ENCODE measurements around the gene DPY19L3. TPM values are rescaled to one million over a fixed set of nuclear protein-coding genes. Genes with fewer than 3 reads are reported as not detected.
"Not testable (repeated sequence)": the region's sequence is repeated elsewhere in the genome, so short reads cannot be mapped to it uniquely, and the experiment has no call there.

DPY19L3 gene
- total RNA-seq, 2 donors from 2014 or later = 3.7 to 14.6 TPM

DNA sequence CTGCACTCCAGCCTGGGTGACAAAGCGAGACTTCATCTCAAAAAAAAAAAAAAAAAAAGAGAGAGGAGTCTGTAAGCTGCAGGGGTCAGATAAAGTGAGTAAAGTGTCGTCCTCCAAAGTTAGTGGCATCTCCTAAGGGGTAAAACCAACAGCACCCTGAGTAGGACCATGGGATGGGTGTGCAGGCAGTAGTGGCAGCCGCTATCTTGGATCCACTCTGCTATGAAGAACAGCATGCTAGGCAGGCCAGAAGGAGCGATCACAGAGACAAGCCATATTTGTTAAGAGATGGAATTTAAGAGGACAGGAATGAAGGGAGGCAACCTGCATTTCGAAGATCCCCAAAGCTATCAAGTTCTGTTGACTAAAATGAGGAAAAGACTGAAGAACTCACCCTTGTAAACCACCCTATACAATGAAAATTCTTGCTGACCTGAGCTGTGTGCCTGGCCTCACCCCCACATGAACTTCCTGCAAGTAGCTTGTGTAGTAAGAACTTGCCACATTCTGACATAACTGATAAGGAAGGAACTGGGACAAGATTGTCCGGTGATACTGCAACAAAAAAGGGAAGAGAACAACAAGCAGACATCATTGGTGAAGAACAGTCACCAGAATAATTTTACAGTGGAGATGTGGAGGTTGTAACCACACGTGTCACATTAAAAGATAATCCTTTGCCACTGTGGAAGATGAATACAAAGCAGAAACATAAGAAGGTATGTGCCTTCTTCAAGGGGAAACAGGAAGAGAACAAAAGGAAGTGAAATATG, 16.2 kb downstream of the DPY19L3 start:
- no peak overlapping the region for H3K27ac ChIP-seq
- no peak for DNase-seq (ENCODE audit: low spot score)
- no peaks in the 10 kb centered on the region for H3K36me3 ChIP-seq
- no peak overlapping the region for H3K4me3 ChIP-seq
- no peaks in the 10 kb centered on the region for H3K27me3 ChIP-seq
- H3K9me3 ChIP-seq = no peaks in the 10 kb centered on the region
- H3K4me1 ChIP-seq = no peaks in the 10 kb centered on the region
- TF ChIP-seq, protein P1, sequence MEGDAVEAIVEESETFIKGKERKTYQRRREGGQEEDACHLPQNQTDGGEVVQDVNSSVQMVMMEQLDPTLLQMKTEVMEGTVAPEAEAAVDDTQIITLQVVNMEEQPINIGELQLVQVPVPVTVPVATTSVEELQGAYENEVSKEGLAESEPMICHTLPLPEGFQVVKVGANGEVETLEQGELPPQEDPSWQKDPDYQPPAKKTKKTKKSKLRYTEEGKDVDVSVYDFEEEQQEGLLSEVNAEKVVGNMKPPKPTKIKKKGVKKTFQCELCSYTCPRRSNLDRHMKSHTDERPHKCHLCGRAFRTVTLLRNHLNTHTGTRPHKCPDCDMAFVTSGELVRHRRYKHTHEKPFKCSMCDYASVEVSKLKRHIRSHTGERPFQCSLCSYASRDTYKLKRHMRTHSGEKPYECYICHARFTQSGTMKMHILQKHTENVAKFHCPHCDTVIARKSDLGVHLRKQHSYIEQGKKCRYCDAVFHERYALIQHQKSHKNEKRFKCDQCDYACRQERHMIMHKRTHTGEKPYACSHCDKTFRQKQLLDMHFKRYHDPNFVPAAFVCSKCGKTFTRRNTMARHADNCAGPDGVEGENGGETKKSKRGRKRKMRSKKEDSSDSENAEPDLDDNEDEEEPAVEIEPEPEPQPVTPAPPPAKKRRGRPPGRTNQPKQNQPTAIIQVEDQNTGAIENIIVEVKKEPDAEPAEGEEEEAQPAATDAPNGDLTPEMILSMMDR (IDR thresholded peaks at IDR 0.05) = no peak

DNA sequence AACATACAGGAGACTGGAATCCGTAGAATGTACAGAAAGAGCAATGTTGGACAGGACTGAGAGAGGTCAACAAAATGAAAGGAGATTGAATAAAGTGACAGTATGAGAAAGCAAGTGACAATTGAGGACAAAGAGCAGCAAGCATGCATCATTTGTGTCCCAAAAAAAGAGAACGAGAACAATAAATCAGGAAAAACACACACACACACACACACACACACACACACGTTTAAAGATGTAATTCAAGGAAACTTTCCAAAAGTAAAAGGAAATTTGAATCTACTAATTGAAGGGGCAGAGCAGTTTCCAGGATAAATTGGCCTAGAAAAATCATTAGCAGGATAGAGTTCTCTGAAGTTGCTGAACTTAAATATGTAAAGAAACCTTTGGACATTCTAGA, 16.9 kb downstream of the DPY19L3 start:
- H3K4me1 ChIP-seq = no peaks in the 10 kb centered on the region
- H3K9me3 ChIP-seq = no peaks in the 10 kb centered on the region
- TF ChIP-seq, protein P1 (IDR thresholded peaks at IDR 0.05) = no peak
- DNase-seq (ENCODE audit: low spot score) = no peak
- H3K27ac ChIP-seq = no peak overlapping the region
- H3K36me3 ChIP-seq = no peaks in the 10 kb centered on the region
- H3K4me3 ChIP-seq = no peak overlapping the region
- no peaks in the 10 kb centered on the region for H3K27me3 ChIP-seq

DNA sequence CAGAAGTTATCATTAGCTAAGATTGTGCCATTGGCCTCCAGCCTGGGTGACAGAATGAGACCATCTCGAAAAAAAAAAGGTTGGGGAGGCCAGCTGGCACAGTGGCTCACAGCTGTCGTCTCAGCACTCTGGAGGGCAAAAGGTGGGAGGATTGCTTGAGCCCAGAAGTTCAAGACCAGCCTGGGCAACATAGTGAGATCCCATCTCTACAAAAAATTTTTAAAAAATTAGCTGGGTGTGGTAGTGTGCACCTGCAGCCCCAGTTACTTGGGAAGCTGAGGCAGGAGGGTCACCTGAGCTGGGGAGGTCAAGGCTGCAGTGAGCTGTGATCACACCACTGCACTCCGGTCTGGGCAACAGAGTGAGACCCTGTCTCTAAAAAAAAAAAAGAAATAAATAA, 18.4 kb downstream of the DPY19L3 start:
- H3K4me1 ChIP-seq; H3K36me3 ChIP-seq; DNase-seq (ENCODE audit: low spot score); H3K27me3 ChIP-seq; H3K4me3 ChIP-seq; H3K27ac ChIP-seq; H3K9me3 ChIP-seq: not testable (repeated sequence)

DNA sequence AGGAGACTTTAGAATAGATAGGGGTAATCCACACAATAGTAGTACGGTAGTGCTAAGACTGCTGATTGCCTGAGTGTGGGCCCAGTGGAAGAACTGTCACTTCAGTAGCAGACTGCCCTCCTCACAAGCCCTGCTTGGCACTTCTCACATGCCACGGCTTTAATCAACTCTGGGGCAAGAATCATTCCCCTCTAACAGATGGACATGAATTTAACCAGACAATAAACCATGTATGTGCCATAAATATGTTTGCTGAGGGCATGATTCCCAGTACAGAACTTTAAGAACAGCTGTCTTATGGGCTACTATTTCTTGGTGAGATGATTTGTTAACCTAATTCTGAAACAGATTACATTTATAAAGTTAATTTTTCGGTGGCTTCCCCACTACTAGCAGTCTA, 22.0 kb downstream of the DPY19L3 start:
- Histone ChIP-seq H3K4me1 (no peaks in the 10 kb centered on the region), H3K27ac (no peak overlapping the region), H3K36me3 (no peaks in the 10 kb centered on the region), H3K9me3 (no peaks in the 10 kb centered on the region), H3K27me3 (no peaks in the 10 kb centered on the region), H3K4me3 (no peak overlapping the region)
- TF ChIP-seq, protein P1 (IDR thresholded peaks at IDR 0.05) = no peak
- no peak for DNase-seq (ENCODE audit: low spot score)

DNA sequence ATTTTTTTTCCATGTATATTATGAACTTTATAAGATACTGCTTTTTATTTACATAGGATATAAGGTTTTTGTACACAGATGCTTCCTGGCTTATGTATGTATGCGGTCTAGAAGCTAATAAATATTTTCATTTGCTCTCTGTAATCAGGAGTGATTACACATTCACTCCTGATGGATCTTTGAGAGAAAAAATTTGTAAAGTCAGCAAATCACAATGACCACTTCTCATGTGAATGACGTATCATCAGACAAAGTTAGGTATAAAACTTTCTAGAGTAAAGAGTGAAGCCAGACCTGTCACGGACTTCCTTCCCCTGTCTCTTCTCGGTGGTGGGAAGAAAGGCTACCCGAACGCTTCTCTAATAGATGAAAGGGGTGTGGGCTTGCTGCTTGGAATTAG, 31.1 kb downstream of the DPY19L3 start:
- TF ChIP-seq, protein P1 (IDR thresholded peaks at IDR 0.05) = no peak
- Histone ChIP-seq H3K4me3 (no peak overlapping the region), H3K27me3 (no peaks in the 10 kb centered on the region), H3K4me1 (no peaks in the 10 kb centered on the region), H3K36me3 (peaks cover 9% of the 10 kb centered on the region), H3K9me3 (no peaks in the 10 kb centered on the region), H3K27ac (no peak overlapping the region)
- DNase-seq (ENCODE audit: low spot score) = no peak

DNA sequence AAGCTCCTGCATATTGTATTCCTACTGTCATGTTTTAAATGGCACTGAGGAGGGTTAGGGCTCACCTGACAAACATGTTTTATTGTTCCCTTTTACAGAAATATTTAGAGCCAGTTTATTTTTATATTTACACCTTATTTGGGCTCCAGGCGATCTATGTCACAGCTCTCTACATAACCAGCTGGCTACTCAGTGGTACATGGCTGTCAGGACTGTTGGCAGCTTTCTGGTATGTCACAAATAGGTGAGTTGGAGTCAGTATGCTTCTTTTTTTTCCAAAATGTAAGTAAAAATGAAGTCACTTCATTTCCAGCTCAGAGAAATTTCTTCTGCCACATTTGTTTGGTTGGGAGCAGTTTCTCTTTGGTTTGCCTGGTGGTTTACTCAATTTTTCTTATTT, 31.5 kb downstream of the DPY19L3 start:
- DNase-seq (ENCODE audit: low spot score) = no peak
- H3K36me3 ChIP-seq = peaks cover 9% of the 10 kb centered on the region

More for the DNA sequence above, 31.5 kb downstream of the DPY19L3 start:
- Histone ChIP-seq H3K4me1 (no peaks in the 10 kb centered on the region), H3K27ac (no peak overlapping the region), H3K27me3 (no peaks in the 10 kb centered on the region), H3K9me3 (no peaks in the 10 kb centered on the region), H3K4me3 (no peak overlapping the region)
- TF ChIP-seq, protein P1 (IDR thresholded peaks at IDR 0.05) = no peak

Measured in right atrium auricular region (tissue), 2 donors.